Esophagus mucosa (tissue), 1 donor: ENCODE data around the gene SAMD4A. TPM values are rescaled to one million over a fixed set of nuclear protein-coding genes. Genes with fewer than 3 reads are reported as not detected.

Experiments used
- ATAC-seq: fragments of 200-7000 bp; cut with Tn5 transposase; one replicate; pipeline ENCODE4 v1.9.1; 2020
- total RNA-seq: library from RNA; stranded (reverse); gene quantifications from one replicate; pipeline ENCODE4 v1.2.4, GENCODE V29; 2023
- donor health status: DM: yes; HTN: yes; CAD: no.

The SAMD4A gene
- total RNA-seq, 1 donor from 2014 or later, result 1.5 TPM

DNA sequence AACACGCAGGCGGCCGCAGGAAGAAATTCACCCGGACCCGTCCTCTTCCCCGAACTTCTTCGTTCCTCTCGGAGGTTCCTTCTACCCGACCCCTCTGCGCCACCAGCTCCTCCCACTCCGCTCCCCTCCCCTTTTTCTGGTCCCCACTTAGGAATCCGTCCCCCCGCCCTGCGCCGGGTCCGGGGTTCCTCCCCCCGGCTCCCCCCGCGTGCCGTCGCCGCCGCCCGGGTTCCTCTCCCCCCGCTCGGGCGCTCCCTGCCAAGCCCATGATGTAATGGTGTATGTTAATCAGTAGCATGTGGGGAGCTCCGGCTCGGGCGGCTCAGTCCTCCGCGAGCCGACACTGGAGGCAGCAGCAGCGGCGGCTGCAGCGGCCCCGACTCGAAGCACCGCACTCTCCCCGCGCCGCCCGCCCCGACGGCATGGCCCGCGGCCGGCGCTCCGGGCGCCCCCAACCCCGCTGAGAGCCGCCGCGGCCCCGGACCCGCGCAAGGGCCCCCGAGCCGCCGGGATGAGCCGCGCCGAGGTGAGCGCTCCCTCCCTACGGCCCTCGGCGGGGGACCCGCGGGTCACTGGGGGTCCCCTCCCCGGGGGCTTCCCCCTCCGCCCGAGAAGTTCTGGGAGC is 1.0 kb upstream of the SAMD4A start:
- ATAC-seq, result peak; percentile 82

GRCh38 chr14:54567224-54567638 is 303 bp downstream of the SAMD4A start:
- ATAC-seq, result no peak

DNA sequence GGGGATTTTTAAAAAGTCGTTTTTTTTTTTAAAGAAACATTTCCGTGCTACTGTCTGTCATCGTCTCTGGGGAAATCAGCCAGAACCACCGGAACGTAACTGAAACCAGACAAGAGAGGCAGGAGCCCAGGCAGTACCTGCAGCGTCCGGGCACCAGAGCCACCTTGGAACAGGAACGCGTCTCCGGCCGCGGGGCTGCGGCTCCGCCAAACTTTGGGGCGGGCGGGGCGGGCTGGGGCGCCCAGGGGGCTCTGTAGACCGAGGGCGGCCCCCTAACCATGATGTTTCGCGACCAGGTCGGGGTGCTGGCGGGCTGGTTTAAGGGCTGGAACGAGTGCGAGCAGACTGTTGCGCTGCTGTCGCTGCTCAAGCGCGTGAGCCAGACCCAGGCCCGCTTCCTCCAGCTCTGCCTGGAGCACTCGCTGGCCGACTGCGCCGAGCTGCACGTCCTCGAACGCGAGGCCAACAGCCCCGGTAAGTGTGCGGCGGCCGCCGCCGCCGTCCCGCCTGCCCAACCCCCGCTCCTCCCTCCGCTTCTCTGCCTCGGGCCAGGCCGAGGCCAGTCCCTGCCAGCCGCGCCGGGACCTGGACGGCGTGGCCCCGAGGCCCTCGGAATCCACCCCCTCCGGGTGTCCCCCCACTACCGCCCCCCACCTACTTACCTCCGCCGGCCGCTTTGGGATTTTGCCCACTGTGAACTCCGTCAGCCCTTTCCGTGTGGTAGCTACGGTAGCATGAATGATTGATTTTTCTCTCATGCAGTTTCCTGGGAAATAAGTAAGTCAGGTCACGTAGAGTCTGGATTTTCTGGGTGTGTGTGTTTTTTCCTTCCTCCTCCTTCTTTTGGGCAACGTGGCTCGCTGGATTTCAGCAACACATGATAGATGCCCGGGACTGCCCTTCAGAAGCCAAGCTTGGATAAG is 972 bp downstream of the SAMD4A start:
- ATAC-seq, result peak; percentile 7

- no peak for ATAC-seq
Measured at GRCh38 chr14:54568821-54569595, 2.1 kb downstream of the SAMD4A start.

GRCh38 chr14:54570047-54570446 is 3.1 kb downstream of the SAMD4A start:
- ATAC-seq, result no peak

DNA sequence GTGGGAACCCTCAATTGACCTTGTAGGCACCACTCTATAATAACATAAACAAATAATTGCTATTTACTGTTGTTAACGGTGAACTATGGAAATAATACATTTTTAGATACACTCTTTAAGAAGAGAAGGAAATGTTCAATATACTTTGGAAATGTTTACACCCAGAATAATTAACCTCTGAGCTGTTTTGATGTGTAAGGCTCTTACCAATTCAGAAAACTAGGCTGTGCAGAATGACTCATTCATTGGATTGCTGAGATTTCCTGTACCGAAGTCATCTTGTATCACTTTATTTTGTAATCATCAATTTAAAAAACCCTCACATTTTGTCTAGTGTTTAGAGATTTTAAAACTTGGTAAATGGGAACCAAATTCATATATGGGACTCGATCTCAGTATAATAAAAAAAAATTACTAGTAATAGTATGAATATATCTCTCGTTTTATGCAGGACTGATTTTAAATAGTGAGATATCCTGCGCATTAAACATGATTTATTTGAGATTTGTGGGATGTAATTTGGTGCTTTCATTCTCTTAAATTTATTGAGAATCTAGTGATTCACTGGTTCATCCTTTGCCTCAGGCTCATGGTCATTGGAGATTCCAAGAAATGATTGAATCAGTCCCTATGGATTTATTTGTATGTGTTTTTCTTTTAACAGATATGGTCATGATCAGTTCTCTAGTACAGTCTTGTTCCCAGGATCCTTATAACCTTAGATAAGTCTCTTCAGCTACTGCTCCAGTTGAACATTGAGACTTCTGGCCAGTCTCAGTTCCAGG is 3.9 kb downstream of the SAMD4A start:
- ATAC-seq, result no peak

DNA sequence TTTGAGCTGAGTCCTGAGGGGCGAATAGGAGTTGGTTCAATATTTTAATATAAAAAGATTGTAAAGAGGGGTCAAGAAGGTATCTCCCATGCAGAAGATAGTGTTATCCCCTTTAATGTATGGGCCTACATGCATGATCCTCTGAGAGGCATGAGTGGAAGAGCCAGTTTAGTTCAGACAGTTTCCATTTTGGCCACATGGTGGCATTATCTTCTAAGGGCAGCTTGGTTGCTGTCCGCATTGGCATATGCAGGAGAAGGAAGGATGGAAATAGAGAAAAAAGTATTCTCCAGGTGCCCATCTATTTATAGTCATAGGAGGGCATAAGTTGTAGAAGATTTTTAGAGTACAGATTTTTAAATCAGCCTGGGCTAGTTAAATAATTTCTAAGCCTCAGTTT is 5.4 kb downstream of the SAMD4A start:
- no peak for ATAC-seq

DNA sequence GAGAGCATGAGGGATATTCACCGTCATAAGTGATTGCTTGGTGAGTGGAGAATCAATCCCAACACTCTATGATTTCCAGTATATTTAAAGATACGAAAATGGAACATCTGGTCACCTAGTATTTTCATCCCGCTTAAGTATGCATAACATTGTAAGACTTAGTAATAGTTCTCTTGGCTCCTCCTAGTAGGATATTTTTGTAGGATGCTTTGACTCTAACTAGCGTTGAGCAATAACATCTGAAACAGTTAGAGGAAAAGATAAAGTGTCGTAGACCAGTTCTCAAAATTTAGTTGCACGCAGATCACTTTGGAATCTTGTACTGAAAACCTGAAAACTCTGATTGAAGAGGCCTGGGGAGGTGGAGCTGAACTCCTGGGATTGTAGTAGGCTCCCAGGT is 7.6 kb downstream of the SAMD4A start:
- ATAC-seq, result no peak

DNA sequence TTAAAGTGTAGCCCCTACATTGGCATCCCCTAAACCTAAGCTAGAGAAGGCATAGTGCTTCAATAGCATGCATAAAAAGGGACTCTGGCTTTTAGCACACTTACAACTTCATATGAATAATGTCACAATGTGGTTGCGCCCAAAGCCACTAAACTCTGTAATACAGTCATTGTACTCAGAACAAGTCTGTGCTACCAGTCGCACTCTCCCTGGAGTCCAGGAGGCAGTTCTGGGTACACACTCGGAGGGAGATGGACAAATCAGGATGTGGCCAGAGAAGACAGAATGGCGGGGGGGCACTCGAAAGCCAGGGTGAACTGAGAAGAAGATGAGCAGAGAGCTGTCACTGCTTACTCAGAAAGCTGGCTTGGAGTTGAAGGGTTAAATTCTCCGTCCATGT is 10.6 kb downstream of the SAMD4A start:
- no peak for ATAC-seq

- ATAC-seq, result no peak
Measured at GRCh38 chr14:54577977-54578376, 11.0 kb downstream of the SAMD4A start.

GRCh38 chr14:54579621-54580020 is 12.7 kb downstream of the SAMD4A start:
- ATAC-seq, result no peak

DNA sequence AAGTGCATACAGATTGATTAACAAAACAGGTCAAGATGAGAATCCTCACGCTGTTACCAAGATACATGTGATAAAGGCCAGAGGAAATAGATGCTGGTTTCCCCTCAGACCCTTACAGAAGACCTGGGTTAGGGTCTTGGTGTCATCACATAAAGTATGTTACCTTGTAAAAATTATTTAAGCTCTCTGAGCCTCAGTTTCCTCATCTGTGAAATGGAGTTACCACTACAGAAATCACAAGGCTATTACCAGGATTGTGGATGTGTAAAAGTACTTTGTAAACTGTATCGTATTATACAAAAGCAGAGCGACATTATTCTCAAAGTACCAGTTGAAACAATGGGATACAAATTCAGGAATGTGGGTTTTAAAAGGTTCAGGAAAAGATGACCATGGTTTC is 14.0 kb downstream of the SAMD4A start:
- ATAC-seq, result no peak

DNA sequence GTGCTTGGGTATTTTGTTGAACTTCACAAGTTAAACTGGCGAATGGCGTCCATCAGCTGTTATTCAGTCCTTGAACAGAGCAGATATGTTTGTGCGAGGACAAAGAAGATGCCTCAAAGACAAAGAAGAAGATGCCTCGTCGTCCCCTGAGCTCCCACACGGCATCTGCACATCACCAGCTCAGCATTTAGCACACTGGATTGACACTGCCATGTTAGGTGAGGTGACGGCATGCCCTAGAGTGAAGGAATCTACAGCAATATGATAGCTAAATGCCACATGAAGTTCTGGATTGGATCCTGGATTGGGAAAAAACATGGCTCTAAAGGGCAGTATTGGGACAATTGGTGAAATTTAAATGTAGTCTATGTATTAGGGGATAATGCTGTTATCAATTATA is 15.4 kb downstream of the SAMD4A start:
- no peak for ATAC-seq

GRCh38 chr14:54584097-54584496 is 17.2 kb downstream of the SAMD4A start:
- no peak for ATAC-seq

GRCh38 chr14:54585214-54585613 is 18.3 kb downstream of the SAMD4A start:
- ATAC-seq, result no peak

- no peak for ATAC-seq
Measured at GRCh38 chr14:54589076-54589475, 22.1 kb downstream of the SAMD4A start.

- no peak for ATAC-seq
Measured at GRCh38 chr14:54589843-54590242, 22.9 kb downstream of the SAMD4A start.

DNA sequence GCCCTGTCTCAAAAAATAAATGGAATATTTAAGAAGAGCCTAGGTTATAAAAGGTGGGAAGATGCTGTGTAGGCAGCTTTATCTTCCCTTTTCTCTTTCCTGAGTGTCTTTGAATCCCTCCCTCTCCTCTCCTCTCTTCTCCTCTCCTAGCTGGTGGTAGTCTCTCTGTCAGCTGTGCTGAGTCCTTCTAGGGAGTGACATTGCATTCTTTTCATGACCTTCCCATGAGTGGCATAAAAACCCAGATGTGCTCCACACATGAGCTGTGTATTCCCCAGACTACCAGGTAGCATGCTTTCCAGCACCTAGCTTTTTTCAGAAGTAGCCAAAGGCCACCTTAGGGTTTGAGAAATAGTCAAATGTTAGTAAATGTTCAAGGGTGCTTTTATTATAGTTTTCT is 23.6 kb downstream of the SAMD4A start:
- no peak for ATAC-seq

- ATAC-seq, result no peak
Measured at GRCh38 chr14:54591461-54591860, 24.5 kb downstream of the SAMD4A start.

DNA sequence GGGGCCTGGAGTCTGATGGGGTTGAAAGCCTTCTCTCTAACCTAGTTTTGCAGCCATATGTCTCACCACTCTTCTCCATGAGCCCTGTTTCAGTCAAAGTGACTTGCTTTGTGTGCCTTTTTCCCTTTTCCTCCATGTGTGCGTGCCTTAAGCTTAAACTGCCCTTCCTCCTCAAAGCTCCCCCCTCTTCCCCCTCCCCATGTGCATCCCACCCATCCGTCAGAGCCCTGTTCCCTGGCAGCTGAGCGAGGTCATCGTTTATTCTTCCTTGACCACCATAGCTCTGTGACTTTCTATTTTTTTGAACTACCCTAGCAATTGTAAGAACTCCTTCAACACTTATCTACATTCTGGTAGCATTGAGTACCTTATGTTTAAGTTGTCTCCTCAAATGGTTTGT is 24.9 kb downstream of the SAMD4A start:
- no peak for ATAC-seq

DNA sequence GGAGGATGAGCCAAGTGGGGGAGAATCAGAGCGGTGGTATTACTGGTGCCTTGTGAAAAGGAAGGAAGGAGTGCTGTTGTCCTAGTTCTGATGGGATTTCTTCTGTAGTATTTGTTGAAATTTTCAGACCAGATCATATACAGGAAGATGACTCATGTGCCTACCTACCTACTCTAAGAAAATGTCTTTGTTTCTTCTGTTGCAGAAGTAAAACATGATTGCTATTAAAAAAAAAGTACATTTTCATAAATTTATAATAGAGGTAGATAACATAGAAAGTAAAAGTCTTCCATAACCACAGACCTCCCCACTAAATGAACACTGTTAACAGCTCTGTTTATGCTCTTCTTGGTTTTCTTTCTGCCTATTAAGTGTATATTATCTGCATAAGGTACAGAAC is 26.9 kb downstream of the SAMD4A start:
- no peak for ATAC-seq

GRCh38 chr14:54594537-54594936 is 27.6 kb downstream of the SAMD4A start:
- no peak for ATAC-seq
